Middle frontal gyrus (tissue), 1 donor: Measurements from ENCODE around the gene LSM3.
"Not testable (repeated sequence)": the region's sequence is repeated elsewhere in the genome, so short reads cannot be mapped to it uniquely, and the experiment has no call there.

ENCODE experiments used
- DNase-seq: peaks from one replicate; pipeline ENCODE4 v3.0.0-alpha.2; 2015; ENCODE audit warnings: low spot score; ENCODE audit errors: extremely low spot score

Gene LSM3

GRCh38 chr3:14221902-14222301 lies 43.3 kb downstream of the LSM3 start:
- no peak for DNase-seq

DNA sequence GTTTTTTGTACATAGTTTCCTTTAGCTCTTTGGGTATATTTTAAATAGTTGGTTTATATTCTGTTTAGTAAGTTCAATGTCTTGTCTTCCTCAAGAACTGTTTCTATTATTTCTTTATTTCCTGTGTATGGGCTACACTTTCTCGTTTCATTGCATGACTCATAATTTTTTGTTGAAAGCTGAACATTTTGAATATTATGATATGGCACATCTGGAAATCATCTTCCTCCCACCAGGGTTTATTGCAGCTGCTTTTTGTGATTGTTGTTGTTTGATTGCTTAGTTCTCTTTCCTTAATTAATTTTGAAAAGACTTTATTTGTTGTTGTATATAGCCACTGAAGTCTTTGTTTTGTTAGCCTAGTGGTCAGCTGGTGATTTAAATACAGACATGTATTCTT lies 43.8 kb downstream of the LSM3 start:
- DNase-seq, result no peak

- DNase-seq, result no peak
Observed at GRCh38 chr3:14222900-14223594, 44.4 kb downstream of the LSM3 start.

GRCh38 chr3:14223595-14223994 lies 45.0 kb downstream of the LSM3 start:
- no peak for DNase-seq

DNA sequence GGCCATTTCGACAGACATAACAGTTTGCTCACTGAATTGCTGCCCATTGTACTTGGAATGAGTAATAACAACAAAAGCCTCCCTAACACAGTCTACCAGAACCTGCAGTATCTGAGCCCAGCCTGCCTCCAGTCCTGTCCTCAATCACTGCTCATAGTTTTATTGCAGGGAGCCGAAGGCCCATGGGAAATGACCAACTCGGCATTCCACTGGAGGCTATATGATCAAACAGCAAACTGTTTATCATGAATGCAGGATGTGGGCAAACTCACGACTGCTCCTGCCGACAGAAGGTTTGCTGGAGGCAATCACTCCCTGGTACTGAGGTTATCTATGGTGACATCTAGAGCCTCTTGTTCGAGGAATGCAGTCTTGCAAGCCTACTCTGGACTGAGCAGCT lies 46.3 kb downstream of the LSM3 start:
- no peak for DNase-seq

GRCh38 chr3:14225421-14225820 lies 46.8 kb downstream of the LSM3 start:
- no peak for DNase-seq

- DNase-seq, result not testable (repeated sequence)
Observed at GRCh38 chr3:14226351-14226750, 47.7 kb downstream of the LSM3 start.

DNA sequence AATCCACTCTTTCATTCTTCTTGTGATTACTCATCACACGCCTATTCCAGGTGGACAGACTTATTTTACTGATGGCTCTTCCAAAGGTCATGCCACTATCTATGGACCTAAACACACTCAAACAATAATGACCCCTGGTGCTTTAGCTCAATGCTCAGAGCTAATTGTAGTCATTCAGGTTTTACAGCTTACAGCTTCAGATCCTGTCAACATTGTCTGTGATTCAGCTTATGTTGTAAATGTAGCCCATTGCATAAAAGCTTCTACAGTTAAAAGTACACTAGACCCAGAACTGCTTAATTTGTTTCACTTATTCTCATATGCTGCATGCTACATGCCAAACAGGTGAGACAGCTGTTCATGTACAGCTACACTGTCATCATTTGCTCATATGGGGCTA lies 49.2 kb downstream of the LSM3 start:
- DNase-seq, result no peak

DNA sequence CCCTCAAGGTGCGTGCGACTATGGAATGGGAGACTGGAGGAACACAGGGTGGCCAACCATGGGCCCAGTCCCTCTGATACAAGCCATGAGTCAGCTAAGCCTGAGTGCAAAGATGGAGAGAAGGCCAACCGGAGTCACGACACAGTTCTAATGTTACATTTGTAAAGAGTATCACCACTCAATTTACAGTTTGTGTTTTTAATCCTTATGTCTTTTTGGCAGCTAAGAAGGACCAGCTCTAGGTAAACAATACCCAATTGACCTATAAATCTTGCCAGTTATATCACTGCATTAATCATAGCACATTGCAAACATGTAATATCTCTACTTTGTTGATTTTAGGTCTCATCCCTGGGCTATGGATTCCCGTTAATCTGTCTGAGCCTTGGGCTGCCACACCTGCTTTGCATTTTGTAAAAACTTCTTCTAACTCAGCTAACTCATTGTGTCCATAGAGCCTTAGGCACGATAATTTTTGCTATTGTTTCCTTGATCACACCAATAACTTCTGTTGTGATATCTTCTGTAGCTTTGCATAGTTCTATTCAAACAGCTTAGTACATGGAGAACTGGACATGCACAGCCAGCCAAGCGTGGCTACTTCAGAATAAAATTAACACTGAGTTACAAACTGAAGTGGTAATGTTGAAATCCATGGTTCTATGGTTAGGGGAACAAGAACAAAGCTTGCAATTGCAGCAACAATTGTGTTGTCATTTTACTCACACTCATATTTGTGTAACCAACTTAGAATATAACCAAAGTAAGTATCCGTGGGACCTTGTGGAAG lies 50.3 kb downstream of the LSM3 start:
- DNase-seq, result no peak

DNA sequence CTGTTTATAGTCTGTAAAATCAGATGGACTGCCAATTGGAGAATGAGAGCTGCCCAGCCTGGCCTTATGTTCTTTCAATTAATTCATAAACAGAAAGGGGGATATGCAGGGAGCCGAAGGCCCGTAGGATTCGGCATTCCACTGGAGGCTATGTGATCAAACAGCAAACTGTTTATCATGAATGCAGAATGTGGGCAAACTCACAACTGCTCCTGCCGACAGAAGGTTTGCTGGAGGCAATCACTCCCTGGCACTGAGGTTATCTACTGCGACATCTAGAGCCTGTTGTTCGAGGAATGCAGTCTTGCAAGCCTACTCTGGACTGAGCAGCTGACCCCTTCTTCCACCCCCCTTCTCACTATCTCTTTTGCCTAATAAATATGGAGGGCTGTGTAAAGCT lies 51.1 kb downstream of the LSM3 start:
- not testable (repeated sequence) for DNase-seq

DNA sequence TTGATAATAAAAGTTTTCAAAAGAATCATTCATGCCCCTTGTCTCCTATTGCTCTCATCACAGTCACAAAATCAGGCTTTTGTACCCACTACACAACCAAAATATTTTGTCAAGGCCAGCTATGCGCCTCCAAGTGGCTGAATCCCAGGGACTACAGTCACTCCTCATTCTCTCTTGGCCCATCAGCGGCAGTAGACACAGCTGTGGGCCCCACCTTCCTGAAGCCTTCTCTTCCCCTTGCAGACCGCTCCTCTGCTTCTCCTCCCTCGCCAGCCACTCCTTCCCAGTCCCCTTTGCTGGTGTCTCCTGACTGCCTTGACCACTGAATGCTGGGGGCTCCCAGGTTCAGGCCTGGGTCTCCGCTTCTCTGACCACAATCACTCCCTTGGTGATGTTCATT lies 52.1 kb downstream of the LSM3 start:
- DNase-seq, result no peak

DNA sequence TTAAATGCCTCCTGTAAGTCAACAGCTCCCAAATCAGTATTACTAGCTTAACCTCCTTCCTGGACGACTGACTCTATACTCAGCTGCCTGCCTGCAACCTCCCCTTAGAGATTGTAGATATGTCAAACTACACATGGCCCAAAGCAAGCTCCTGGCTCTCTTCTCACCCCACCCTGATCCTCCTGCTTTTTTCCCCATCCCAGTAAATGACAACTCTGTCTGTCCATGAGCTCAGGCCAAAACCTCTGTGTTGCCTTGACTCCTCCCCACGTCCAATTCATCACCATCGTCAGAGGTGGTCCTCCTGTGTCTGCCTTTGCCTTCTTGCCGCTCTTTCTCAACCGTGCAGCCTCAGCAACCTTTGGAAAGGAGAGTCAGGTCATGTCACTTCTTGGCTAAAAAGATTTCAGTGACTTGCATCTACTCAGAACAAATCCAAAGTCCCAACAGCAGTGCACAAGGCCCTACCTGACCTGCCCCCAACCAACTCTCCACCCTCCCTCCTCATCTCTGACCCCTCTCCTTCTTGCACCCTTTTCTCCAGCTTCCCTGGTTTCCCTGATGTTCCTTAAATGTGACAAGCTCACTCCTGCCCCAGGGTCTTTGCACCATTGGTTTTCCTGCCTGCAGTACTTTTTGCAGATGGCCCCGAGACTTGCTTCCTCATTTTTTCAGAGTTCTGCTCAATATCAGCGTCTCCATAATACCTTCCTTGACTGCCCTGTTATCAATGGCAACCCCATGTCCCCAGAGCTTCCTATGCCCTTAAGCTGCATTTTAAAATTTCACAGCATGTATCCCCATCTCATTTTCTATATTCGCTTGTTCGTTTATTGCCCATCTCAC lies 52.8 kb downstream of the LSM3 start:
- DNase-seq, result no peak

- DNase-seq, result no peak
Observed at GRCh38 chr3:14231998-14232501, 53.4 kb downstream of the LSM3 start.

- no peak for DNase-seq
Observed at GRCh38 chr3:14234251-14235002, 55.8 kb downstream of the LSM3 start.

GRCh38 chr3:14235003-14235911 lies 56.6 kb downstream of the LSM3 start:
- DNase-seq, result no peak

GRCh38 chr3:14235912-14236295 lies 57.3 kb downstream of the LSM3 start:
- DNase-seq, result no peak

GRCh38 chr3:14236902-14237301 lies 58.3 kb downstream of the LSM3 start:
- no peak for DNase-seq

DNA sequence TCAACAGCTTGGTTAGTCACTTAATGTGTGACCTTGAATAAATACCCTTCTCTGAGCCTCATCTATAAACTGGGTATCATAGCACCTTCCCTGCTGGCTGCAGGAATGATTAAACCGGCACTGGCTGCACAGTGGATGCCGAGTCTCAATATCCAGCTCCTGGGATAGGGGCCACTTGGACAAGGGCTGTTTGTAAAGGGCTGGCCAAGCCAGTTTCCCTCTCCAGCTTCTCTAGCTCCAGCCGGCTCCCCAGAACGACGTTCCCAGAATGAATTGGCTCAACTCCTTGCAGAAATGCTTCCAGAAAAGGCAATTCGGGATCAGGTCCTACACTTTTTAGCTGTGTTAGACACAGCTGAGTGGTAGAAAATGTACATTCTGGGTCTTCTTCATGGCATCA lies 58.8 kb downstream of the LSM3 start:
- DNase-seq, result no peak

DNA sequence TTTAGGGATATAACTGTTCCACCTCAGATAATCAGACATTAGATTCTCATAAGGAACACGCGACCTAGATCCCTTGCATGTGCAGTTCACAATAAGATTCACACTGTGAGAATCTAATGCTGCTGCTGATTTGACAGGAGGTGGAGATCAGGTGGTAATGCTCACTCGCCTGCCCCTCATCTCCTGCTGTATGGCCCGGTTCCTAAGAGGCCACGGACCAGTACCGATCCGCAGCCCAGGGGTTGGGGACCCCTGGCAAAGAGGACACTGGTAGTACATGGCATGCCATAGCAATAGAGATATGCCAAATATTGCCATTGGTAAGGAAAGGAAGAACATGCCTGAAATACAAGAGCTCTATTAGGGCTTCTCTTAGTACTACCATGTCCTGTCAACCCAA lies 59.7 kb downstream of the LSM3 start:
- DNase-seq, result no peak

- no peak for DNase-seq
Observed at GRCh38 chr3:14238930-14239329, 60.3 kb downstream of the LSM3 start.
